LNCaP clone FGC (cell line): ENCODE results near the gene MAPKAP1.
A peak's percentile ranks its signal among the peaks of the same experiment; 100 is the strongest.

ENCODE experiments used
- DNase-seq: peaks from one replicate; pipeline ENCODE4 v3.0.0-alpha.2; 2011; ENCODE audit warnings: low read depth
- H3K4me3 ChIP-seq: 2 replicates; pipeline ENCODE4 v1.5.1; 2011; ENCODE audit warnings: mild to moderate bottlenecking, low read depth, low read length, control low read depth
- CTCF ChIP-seq: IDR thresholded peaks from 2 replicates; pipeline ENCODE4 v1.5.1; 2012; ENCODE audit warnings: mild to moderate bottlenecking; ENCODE audit not compliant: control insufficient read depth, insufficient read depth; ENCODE audit errors: extremely low read depth

Gene MAPKAP1

DNA sequence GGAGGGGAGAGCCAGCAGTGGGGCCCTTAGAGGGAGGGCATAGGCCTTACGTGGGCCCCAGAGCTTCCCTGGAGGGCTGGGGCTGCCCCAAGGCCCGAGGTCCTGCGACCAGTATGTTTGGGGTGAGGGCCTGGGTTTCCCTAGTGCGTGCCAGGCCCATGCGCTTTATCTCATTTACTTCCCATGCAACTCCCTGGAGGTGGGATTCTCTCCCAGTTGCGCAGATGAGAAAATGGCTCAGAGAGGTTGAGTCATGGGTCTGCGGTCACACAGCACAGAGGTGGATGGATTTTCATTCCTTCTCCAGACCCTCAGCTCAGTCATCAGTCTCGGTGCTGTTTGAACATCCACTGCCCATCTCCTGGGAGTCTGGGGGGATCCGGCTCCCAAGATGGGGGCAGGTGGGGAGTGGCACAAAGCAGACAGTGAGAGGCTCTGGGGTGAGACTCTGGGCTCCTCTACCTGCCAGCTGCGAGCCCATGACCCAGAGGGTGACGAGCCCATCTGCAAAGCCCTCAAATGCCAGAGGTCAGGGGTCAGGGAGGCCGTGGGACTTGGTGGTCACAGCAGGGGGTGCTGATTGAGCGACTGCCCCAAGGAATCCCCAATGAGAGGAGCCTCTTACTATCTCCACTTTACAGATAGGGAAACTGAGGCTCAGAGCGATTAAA lies 274.2 kb downstream of the MAPKAP1 start:
- no peak for TF ChIP-seq CTCF
- no peak overlapping the region for H3K4me3 ChIP-seq
- DNase-seq = no peak

DNA sequence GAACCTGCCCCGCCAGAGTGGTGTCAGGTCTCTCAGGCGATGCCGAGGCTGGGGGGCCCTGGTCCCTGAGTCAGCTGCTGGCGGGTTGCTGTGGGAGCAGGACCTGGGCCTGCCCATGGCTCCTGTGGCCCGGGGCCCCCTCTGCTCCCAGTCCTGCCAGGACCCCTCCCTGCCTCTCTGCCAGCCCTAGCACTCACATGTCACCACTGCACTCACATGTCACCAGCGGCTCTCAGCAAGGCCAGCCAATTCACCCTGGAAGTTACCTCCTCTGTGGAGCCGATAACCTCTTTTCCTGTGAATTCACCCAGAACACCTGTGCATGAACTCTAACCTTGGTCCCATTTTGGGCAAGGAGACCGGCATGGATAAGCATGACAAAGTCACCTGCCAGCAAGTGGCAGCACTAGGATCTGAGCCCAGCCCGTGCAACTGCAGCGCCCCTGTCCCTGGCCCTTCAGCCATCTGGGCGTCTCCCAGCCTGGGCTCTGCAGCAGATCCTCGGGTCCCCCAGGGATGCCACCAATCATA lies 275.2 kb downstream of the MAPKAP1 start:
- TF ChIP-seq CTCF = 0 out of 2 replicates have a peak, but pooled peaks have one; percentile 2
- H3K4me3 ChIP-seq = no peak overlapping the region
- DNase-seq = no peak

DNA sequence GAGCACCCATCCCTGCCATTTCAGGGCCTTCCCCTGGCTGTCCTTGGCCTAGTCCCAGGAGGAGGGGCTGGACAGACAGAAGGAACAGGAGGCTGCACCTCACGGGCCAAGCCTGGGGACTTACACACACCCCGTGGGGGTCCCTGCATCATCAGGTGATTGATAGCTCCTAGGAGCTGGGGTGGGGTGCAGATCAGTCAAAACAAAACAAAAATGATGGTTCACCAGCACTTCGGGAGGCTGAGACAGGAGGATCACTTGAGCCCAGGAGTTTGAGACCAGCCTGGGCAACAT lies 276.0 kb downstream of the MAPKAP1 start:
- H3K4me3 ChIP-seq = no peak overlapping the region
- TF ChIP-seq CTCF = no peak
- no peak for DNase-seq

GRCh38 chr9:125430161-125431011 lies 276.6 kb downstream of the MAPKAP1 start:
- H3K4me3 ChIP-seq = no peak overlapping the region
- no peak for DNase-seq
- no peak for TF ChIP-seq CTCF

- TF ChIP-seq CTCF = no peak
- no peak for DNase-seq
- H3K4me3 ChIP-seq = no peak overlapping the region
Observed at GRCh38 chr9:125429476-125430160, 277.4 kb downstream of the MAPKAP1 start.

DNA sequence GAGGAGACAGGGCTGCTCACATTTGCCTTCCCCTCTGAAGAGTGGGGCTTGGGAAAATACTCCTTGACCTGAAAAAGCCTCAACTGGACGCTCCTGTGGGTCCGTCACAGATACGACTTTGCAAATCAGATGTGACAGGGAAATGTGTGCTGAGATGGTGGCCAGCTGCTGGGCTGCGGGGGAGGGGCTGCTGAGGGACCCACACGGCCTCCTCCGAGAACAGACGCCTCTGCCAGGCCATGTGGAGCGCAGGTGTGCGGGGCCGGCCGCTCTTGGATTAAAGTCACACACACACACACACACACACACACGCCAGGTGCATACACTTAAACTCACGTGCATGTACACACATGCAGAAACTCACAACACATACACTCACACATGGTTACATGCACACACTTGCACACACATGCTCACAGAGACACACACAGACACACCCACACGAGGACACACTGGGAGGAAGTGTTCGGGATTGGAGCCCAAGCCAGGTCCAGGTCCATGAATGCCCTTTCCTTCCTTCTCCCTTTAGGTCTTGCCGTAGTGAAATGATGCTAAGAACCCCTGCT lies 278.0 kb downstream of the MAPKAP1 start:
- no peak for TF ChIP-seq CTCF
- no peak overlapping the region for H3K4me3 ChIP-seq
- no peak for DNase-seq
